GM12865 (cell line): ENCODE results near the gene GSTM3.
"Not testable (repeated sequence)": the region's sequence is repeated elsewhere in the genome, so short reads cannot be mapped to it uniquely, and the experiment has no call there.

Experiments
- DNase-seq: peaks from one replicate; pipeline ENCODE4 v3.0.0; 2010; ENCODE audit warnings: low read depth
- H3K4me3 ChIP-seq: 2 replicates; pipeline ENCODE4 v1.5.1; 2011; ENCODE audit warnings: mild to moderate bottlenecking, low read depth, low read length, control low read depth
- CTCF ChIP-seq: IDR thresholded peaks from 2 replicates; pipeline ENCODE4 v1.5.1; 2011; ENCODE audit warnings: low read length, control low read depth, low read depth, inconsistent platforms; ENCODE audit not compliant: insufficient read depth; ENCODE audit errors: missing control alignments

Gene GSTM3

GRCh38 chr1:109769330-109770078 lies 28.7 kb upstream of the GSTM3 start:
- DNase-seq: no peak
- TF ChIP-seq CTCF: no peak
- H3K4me3 ChIP-seq: no peak overlapping the region

- DNase-seq: no peak
- no peak overlapping the region for H3K4me3 ChIP-seq
- TF ChIP-seq CTCF: no peak
Measured at GRCh38 chr1:109768820-109769219, 28.0 kb upstream of the GSTM3 start.

GRCh38 chr1:109768335-109768650 lies 27.5 kb upstream of the GSTM3 start:
- DNase-seq: no peak
- no peak overlapping the region for H3K4me3 ChIP-seq
- no peak for TF ChIP-seq CTCF

- H3K4me3 ChIP-seq: no peak overlapping the region
- DNase-seq: no peak
- no peak for TF ChIP-seq CTCF
Measured at GRCh38 chr1:109767637-109768334, 26.9 kb upstream of the GSTM3 start.

- not testable (repeated sequence) for DNase-seq, H3K4me3 ChIP-seq
Measured at GRCh38 chr1:109766991-109767636, 26.3 kb upstream of the GSTM3 start.

- DNase-seq: no peak
- TF ChIP-seq CTCF: no peak
- H3K4me3 ChIP-seq: no peak overlapping the region
Measured at GRCh38 chr1:109765896-109766615, 25.2 kb upstream of the GSTM3 start.

GRCh38 chr1:109765483-109765815 lies 24.6 kb upstream of the GSTM3 start:
- DNase-seq: no peak
- H3K4me3 ChIP-seq: no peak overlapping the region
- TF ChIP-seq CTCF: no peak
